ENCODE results near the gene KCNN1. TPM values are rescaled to one million over a fixed set of nuclear protein-coding genes. Genes with fewer than 3 reads are reported as not detected.

KCNN1 gene
- total RNA-seq, 1 donor from 2014 or later = 0.38 TPM

DNA sequence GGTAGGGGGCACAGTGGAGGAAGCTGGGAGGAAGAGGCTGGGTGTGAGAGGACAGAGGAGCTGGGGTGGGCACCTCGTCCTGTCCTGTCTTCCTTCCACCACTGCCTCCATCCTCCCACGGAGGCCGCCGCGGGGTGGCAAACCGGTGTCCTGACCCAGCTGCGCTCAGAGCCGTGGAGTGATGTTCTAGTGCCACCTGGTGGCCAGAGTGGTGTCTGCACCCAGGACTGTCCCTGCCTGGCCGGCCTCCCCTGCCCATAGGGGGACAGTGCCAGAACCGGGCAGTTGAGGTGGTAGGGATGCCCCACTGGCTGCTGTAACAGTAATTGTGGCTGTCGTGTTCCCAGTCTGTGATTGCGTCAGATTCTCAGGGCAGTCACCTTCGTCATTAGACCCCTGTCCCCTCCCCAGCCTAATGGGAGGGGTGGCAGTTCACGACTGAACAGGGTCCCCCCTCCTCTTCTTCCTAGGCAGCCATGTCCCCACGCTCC lies 30.0 kb downstream of the KCNN1 start:
- no peaks in the 10 kb centered on the region for H3K36me3 ChIP-seq
- no peak overlapping the region for H3K4me3 ChIP-seq
- DNase-seq = peak; percentile 86
- H3K27me3 ChIP-seq (ENCODE audit: low read depth) = peaks cover 57% of the 10 kb centered on the region
- no peaks in the 10 kb centered on the region for H3K9me3 ChIP-seq (replicated peaks)
- H3K27ac ChIP-seq (replicated peaks) = no peak overlapping the region
- peaks cover 7% of the 10 kb centered on the region for H3K4me1 ChIP-seq
- intact Hi-C loops (cut with micrococcal nuclease) = loop anchor here (5.0 kb wide), 1 partner anchor 60 kb away; no protein-coding TSS in a partner anchor
- TF ChIP-seq, protein P1, sequence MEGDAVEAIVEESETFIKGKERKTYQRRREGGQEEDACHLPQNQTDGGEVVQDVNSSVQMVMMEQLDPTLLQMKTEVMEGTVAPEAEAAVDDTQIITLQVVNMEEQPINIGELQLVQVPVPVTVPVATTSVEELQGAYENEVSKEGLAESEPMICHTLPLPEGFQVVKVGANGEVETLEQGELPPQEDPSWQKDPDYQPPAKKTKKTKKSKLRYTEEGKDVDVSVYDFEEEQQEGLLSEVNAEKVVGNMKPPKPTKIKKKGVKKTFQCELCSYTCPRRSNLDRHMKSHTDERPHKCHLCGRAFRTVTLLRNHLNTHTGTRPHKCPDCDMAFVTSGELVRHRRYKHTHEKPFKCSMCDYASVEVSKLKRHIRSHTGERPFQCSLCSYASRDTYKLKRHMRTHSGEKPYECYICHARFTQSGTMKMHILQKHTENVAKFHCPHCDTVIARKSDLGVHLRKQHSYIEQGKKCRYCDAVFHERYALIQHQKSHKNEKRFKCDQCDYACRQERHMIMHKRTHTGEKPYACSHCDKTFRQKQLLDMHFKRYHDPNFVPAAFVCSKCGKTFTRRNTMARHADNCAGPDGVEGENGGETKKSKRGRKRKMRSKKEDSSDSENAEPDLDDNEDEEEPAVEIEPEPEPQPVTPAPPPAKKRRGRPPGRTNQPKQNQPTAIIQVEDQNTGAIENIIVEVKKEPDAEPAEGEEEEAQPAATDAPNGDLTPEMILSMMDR (IDR thresholded peaks at IDR 0.05; ENCODE audit: borderline replicate concordance) = peak; percentile 98

GRCh38 chr19:17997969-17998826 lies 31.3 kb downstream of the KCNN1 start:
- no peak for DNase-seq
- TF ChIP-seq, protein P1 (IDR thresholded peaks at IDR 0.05; ENCODE audit: borderline replicate concordance) = no peak
- Histone ChIP-seq H3K4me1 (peaks cover 20% of the 10 kb centered on the region), H3K9me3 (replicated peaks) (no peaks in the 10 kb centered on the region), H3K4me3 (no peak overlapping the region), H3K27me3 (ENCODE audit: low read depth) (peaks cover 58% of the 10 kb centered on the region), H3K36me3 (no peaks in the 10 kb centered on the region), H3K27ac (replicated peaks) (no peak overlapping the region)
- intact Hi-C loops (cut with micrococcal nuclease) = loop anchor here (5.0 kb wide), 1 partner anchor 61 kb away; no protein-coding TSS in a partner anchor

GRCh38 chr19:17998827-17999150 lies 31.9 kb downstream of the KCNN1 start:
- H3K9me3 ChIP-seq (replicated peaks) = no peaks in the 10 kb centered on the region
- peaks cover 53% of the 10 kb centered on the region for H3K27me3 ChIP-seq (ENCODE audit: low read depth)
- intact Hi-C loops (cut with micrococcal nuclease) = loop anchor here (5.0 kb wide), 1 partner anchor 61 kb away; no protein-coding TSS in a partner anchor
- H3K4me1 ChIP-seq = peaks cover 21% of the 10 kb centered on the region
- no peak overlapping the region for H3K4me3 ChIP-seq
- TF ChIP-seq, protein P1 (IDR thresholded peaks at IDR 0.05; ENCODE audit: borderline replicate concordance) = no peak
- H3K27ac ChIP-seq (replicated peaks) = no peak overlapping the region
- no peaks in the 10 kb centered on the region for H3K36me3 ChIP-seq
- no peak for DNase-seq

DNA sequence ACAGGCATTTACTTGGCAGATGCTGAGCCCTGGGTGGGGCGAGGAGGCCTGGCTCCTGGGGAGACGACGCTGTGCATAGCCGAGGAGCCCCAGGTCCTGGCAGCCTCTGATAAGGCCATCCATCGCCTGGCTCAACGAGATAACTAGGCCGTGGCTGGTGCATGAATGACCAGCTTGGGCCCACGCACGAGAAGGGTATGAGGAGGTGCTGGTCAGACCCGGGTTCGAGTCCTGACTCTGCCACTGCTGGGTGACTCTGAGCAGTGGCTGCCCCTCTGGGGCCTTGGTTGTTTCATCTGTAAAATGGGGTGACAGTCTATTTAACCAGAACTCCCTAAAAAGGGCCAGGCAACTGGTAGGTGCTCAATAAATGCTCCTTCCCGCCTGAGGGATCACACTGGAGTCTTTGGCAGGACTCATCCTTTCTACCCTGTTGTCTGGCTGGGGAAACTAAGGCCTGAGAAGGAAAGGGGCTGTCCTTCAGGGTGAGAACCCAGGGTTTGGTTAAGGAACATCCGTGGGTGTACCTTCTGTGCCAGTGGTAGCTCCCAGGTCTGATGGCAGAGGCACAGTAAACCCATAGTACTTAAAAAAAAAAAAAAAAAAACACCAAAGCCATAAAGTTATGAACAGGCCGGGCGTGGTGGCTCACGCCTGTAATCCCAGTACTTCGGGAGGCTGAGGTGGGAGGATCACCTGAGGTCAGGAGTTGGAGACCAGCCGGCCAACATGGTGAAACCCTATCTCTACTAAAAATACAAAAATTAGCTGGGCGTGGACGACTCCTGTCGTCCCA lies 33.0 kb downstream of the KCNN1 start:
- Histone ChIP-seq H3K4me1 (peaks cover 21% of the 10 kb centered on the region), H3K27ac (replicated peaks) (peak overlapping the region; percentile 94), H3K27me3 (ENCODE audit: low read depth) (peaks cover 45% of the 10 kb centered on the region), H3K36me3 (no peaks in the 10 kb centered on the region), H3K4me3 (peak overlapping the region; percentile 82), H3K9me3 (replicated peaks) (no peaks in the 10 kb centered on the region)
- intact Hi-C loops (cut with micrococcal nuclease) = loop anchor here (5.0 kb wide), 1 partner anchor 63 kb away; no protein-coding TSS in a partner anchor
- DNase-seq = no peak
- TF ChIP-seq, protein P1 (IDR thresholded peaks at IDR 0.05; ENCODE audit: borderline replicate concordance) = no peak

GRCh38 chr19:18000480-18000914 lies 33.6 kb downstream of the KCNN1 start:
- Histone ChIP-seq H3K36me3 (no peaks in the 10 kb centered on the region), H3K4me1 (peaks cover 21% of the 10 kb centered on the region), H3K27ac (replicated peaks) (peak overlapping the region; percentile 94), H3K4me3 (peak overlapping the region; percentile 82), H3K9me3 (replicated peaks) (no peaks in the 10 kb centered on the region), H3K27me3 (ENCODE audit: low read depth) (peaks cover 39% of the 10 kb centered on the region)
- TF ChIP-seq, protein P1 (IDR thresholded peaks at IDR 0.05; ENCODE audit: borderline replicate concordance) = no peak
- no peak for DNase-seq
- intact Hi-C loops (cut with micrococcal nuclease) = no loop called here

All from left ventricle myocardium inferior (tissue), 1 donor.